Erythroblast (primary cell): ENCODE measurements around the gene AKT2.
"Not testable (repeated sequence)": the region's sequence is repeated elsewhere in the genome, so short reads cannot be mapped to it uniquely, and the experiment has no call there.

Source experiments
- DNase-seq, 2 experiments: peaks; one replicate each; lab custom pipeline; 2025; lab: John Stamatoyannopoulos, UW
- GATA1 ChIP-seq: IDR thresholded peaks from 2 replicates; pipeline ENCODE4 v1.6.1; 2011; ENCODE audit warnings: low read depth, mild to moderate bottlenecking, control low read depth, low read length, moderate library complexity
- POLR2A ChIP-seq: IDR thresholded peaks from 2 replicates; pipeline ENCODE4 v1.6.1; 2011; ENCODE audit warnings: mild to moderate bottlenecking, low read length

The AKT2 gene

DNA sequence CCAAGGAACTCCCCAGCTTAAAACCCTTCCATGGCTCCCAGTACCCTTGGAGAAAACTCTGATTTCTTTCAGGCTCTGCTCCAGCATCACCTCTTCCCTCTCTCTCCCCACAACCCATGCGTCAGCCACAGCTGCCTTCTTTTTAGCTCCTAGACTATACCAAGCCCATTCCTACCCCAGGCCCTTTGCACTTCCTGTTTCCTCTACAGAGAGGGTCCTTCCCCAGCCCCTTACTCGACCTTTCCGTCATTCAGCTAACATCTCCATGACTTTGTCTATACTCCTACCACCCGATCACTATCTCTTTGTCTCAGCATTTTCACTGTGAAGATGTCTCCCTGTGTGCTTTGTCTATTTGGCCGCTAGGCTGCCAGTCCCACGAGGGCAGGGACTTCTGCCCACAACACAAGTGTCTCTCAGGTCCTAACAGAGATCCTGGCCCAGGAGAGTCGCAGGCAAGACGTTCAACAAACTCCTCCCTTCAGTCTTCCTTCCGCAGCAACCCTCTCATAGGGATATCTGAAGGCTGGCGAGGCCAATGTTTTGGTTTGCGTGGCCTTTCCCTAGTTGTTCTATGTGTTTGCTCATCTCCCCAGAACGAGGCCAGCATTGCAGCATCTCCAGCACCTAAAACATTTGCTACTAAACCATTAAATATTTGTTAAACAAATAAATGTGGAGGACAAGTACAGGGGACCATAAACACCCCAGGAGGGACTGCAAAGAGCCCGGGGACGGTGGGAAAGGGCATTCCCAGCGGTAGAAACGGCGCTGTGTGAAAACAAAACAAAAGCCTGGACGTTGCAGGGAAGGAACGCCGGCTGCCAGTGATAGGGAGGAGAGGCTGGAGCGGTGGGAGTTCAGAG is 59.5 kb downstream of the AKT2 start:
- no peak for DNase-seq

DNA sequence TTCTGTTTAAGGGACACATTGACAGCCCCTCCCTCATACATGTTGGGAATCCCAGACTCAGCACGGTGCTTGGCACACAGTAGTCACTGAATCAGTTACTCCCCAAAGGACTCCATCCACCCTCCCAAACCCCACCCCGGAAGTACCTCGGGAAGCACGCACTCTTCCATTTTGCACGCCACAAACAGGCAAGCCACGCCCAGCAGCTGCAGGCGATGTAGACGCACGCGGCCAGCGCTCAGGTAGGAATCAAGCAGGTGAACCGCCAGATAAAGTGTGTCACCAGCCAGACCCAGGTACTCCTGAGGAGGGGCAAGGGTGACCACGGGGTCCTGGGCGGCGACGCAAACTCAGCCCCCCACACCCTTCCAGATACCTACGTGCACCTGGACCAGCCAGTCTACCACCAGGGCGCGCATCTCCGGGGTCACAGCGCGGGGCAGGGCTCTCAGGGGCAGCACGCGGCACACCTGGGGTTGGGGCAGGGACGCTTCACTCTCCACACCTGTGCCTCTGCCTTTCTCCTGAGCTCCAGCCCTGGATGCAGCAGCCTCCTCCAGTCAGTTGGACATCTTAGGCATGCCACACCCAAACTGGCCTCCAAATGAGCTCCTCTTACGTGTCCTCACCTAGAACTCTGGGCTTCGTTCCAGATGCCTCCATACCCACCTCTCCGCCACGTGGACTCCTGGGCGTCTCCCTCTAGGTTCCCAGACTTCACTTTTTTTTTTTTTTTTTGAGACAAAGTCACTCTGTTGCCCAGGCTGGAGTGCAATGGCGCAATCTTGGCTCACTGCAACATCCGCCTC is 60.6 kb downstream of the AKT2 start:
- no peak for DNase-seq
- no peak for TF ChIP-seq GATA1
- no peak for TF ChIP-seq POLR2A

More for the DNA sequence above, 59.5 kb downstream of the AKT2 start:
- TF ChIP-seq GATA1 (no peak), POLR2A (no peak)

DNA sequence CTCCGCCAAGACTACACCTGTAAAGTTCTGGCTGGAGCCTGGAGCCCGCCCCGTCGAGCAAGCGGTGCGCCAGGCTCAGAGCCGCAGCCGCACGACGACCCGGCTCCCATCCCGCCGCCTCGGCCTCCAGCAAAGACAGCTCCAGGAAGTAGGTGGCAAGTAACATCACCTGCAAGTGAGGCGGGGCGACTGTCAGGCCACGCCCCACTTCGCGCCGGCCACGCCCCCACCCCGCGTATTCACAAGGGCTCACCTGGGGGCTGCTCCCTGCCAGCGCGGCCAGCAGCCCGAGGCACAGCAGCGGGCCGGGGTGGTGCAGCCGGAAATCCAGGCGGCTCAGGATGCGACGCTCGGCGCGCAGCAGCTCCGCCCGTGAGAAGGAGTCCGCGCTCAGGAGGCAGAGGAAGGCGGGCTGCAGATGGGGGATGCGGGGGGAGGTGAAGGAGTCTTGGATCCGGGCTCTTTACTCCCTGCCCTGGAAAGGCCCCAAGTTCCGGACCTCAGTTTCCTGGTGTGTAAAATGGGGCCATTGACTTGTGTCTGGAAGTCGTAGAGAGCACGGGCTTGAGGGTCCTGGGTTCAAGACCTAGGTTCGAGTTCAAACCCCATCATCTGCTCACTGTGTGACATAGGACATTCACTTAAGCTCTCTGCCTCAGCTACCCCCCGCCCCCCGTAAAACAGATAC is 61.9 kb downstream of the AKT2 start:
- TF ChIP-seq GATA1, result no peak
- no peak for TF ChIP-seq POLR2A
- no peak for DNase-seq

DNA sequence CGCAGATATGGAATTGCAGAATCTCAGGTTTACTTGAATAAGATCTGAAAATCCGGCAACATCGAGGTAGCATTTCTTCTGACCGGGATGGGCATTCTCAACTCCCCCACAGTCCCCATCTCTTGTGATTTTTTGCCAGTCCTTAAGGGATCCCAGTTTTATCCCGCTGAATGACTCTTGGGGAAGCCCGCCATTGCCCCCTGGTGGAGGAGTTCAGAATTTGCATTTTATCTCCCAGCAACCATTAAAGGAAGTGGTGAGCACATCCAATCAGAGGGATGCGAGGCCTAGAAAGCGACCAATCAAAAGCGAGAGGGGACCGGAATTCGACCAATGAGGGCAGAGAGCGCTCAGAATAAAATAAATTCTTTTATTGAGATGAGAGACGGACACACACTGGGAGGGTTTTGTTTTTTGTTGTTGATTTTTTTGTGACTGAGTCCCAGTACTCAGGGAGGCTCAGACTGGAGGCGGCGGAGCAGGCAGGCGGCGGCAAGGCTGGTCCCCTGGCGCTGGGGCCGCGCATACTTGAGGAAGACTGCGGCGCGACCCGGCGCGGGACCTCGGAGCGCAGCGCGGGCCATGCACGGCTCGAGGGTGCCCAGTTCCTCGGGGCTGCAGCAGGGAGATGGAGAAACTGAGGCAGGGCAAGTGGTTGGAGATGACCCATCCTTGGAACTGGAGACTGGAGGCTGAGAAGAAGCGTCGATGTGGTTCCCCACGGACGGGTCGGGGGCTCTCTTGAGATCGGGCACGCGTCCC is 63.1 kb downstream of the AKT2 start:
- TF ChIP-seq GATA1 (no peak), POLR2A (no peak)
- DNase-seq, result peak; percentile 86 to 90

DNA sequence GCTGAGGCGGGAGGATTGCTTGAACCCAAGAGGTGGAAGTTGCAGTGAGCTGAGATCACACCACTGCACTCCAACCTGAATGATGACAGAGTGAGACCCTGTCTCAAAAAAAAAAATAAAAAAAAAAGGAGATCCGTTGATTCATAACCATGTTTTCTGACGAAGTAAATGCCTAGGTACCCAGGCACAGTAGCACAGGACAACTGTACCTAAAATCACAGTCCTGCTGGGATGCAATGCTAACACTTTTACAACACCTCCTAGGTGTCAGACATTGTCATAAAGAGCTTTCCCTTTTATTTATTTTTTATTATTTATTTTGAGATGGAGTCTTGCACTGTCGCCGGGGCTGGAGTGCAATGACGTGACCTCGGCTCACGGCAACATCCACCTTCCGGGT is 64.5 kb downstream of the AKT2 start:
- no peak for DNase-seq
- TF ChIP-seq POLR2A (no peak), GATA1 (no peak)

DNA sequence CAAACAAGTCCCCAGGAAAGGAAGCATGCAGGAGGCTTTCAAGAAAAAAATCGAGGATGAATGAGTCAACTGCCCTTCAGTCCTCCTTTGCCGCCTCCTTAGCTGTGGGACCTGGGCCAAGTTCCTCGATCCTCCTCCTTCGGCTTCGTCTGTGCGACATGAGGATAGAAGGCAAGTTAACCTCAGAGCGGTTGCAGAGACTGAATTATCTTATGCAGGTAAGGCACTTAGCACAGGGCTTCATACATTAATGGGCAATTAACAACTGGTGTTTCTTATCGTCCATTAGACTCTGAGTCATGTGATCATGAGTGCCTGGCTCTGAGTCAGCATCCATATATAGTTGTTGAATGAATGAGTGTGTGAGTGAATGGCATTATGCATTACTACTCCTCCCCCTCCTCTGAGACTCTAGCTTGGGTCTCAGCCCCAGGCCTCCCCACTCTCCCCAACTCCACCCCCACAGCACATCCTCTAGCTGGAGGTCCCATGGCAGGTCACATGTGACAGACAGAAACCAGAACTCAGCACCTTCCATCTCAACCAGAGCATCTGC is 65.3 kb downstream of the AKT2 start:
- no peak for TF ChIP-seq POLR2A
- TF ChIP-seq GATA1, result no peak

DNA sequence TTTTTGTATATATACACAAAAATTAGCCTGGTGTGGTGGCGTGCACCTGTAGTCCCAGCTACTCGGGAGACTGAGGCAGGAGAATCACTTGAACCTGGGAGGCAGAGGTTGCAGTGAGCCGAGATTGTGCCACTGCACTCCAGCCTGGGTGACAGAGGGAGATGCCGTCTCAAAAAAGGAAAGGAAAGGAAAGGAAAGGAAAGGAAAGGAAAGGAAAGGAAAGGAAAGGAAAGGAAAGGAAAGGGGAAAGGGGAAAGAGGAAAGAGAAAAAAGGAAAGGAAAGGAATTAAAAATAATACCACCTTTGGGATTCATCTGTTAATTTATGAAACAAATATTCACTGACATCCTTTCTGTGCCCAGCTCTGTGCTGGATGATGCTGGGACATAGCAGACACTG is 66.1 kb downstream of the AKT2 start:
- DNase-seq, result not testable (repeated sequence)

More for the DNA sequence above, 65.3 kb downstream of the AKT2 start:
- peak; percentile 35 to 79 for DNase-seq

DNA sequence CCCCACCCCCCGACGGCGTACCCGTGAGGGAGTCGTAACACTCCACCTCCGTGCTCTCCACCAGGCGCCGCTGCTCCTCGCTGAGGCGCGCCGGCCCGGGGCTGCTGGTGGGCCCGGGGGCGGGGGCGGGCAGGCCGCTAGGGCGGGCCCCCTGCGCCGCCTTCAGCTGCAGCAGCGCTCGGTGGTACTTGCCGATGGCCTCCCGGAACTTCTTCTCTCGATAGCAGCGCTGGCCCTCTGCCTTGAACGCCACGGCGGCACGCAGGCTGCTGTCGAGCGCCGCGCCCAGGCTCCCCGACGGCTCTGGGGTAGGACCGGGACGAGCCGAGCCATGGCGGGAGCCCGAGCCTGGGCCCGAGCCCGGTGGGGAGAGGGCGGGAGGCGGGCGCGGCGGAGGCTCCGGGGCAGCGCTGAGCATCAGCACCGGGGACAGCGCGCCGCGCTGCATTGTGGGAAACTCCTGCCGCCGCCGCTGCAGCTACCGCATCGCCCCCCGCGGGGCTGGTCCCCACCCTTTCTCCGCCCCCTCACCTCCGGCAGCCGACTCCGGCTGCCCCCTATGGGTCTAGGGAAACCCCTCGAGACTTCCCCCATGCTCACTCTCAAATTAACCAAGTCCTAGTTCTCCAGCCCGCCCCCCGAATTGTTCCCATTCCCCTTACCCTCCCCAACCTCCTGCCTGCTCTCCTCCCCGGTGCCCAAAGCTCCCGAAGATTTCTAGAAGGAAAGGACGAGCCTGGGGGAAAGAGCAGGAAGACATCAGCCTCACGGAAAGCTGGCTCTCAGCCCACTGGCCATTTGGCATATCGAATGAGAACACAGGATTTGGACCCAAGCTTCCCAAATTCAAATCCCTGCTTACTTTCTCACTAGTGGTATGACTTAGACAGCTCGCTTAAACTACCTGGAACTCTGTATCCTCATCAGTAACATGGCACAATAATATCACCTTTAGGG is 66.9 kb downstream of the AKT2 start, which contains the start of gene TTC9B:
TSS of gene TTC9B (minus strand) at position 451 of the 957 bp plus-strand sequence. CDS start at position 448, 3 bp downstream.
- TF ChIP-seq POLR2A (no peak), GATA1 (no peak)
- DNase-seq, result peak; percentile 48 to 49

DNA sequence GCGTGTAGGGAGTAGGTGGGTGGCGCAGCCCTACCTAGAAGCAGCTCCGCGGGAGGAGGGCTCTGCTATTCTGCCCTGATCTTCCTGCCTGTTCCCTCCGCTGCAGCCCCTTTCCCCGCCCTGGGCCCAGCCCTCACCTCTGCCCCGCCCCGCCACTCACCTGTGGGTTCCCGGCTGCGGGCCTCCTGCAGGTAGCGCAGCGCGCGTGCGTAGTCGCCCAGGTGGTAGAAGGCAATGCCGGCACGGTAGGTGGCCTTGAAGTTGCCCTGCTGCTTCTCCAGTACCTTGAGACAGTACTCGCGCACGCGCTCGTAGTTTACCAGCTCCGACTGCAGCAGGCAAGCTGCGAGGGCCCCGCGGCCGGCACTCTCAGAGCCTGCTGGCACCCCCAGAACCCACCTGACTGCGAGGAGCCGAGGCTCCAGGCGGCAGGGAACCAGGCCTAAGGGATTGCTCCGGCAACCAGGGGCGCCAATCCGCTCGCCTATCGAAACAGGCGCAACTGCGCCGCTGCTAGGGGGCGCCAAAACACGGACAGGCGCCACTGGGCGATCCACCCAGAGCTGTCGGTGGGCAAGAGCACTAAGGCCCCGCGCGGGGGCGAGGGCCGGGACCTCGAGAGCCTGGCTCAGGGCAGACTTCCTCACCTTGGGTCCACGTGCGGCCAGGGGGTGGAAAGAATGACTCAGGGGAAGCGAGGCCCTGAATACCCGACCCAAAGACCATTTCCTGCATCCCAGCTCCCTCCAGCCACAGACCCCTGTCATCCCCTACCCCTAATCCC is 67.9 kb downstream of the AKT2 start:
- TF ChIP-seq GATA1, result no peak
- TF ChIP-seq POLR2A, result no peak
- peak; percentile 48 to 66 for DNase-seq

DNA sequence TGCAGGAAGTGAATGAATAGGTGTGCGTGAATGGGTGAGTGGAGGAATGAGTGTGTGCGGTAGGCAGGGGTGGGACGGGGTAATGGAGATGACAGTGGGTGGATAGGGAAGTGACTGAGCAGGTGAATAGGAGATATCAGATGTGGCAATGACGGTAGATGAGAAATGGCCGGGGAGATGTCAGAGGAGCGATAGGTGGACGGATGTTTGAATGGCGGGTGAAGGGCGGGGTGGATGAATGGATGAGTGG is 68.4 kb downstream of the AKT2 start:
- DNase-seq, result no peak
- TF ChIP-seq POLR2A (no peak), GATA1 (no peak)
